Activated CD4-positive, alpha-beta T cell treated with anti-CD3 and anti-CD28 coated beads, Interleukin-2, amount 10 ng/mL, durations not matched to agents 7 days and 5 days (primary cell): Measurements from ENCODE around the gene DENND5B. TPM values are rescaled to one million over a fixed set of nuclear protein-coding genes. Genes with fewer than 3 reads are reported as not detected.
A peak's percentile ranks its signal among the peaks of the same experiment; 100 is the strongest.
"Not testable (repeated sequence)": the region's sequence is repeated elsewhere in the genome, so short reads cannot be mapped to it uniquely, and the experiment has no call there.

ENCODE experiments used
- CTCF ChIA-PET: fragments of 350-600 bp; sonication (Branson Sonifier 250); formaldehyde crosslinking; loops from one replicate; lab custom pipeline; 2021; ENCODE audit warnings: antibody characterized with exemption; lab: Charles Lee
- POLR2A ChIA-PET: fragments of 350-600 bp; sonication (Branson Sonifier 250); formaldehyde crosslinking; loops from one replicate; lab custom pipeline; 2021; ENCODE audit warnings: antibody characterized with exemption; lab: Charles Lee
- DNase-seq: peaks from one replicate; pipeline ENCODE4 v3.0.0-alpha.2; 2020
- H3K27ac Mint-ChIP-seq: one replicate; pipeline ENCODE4 v1.8.0; 2021; ENCODE audit warnings: mild to moderate bottlenecking, moderate library complexity, mixed read lengths
- H3K27me3 Mint-ChIP-seq: one replicate; pipeline ENCODE4 v1.8.0; 2021; ENCODE audit warnings: mixed read lengths
- H3K36me3 Mint-ChIP-seq: one replicate; pipeline ENCODE4 v1.8.0; 2021; ENCODE audit warnings: low read depth, mixed read lengths
- H3K4me1 Mint-ChIP-seq: one replicate; pipeline ENCODE4 v1.8.0; 2021; ENCODE audit warnings: mixed read lengths
- H3K4me3 Mint-ChIP-seq: one replicate; pipeline ENCODE4 v1.8.0; 2021; ENCODE audit warnings: mild to moderate bottlenecking, moderate library complexity, mixed read lengths
- H3K9me3 Mint-ChIP-seq: one replicate; pipeline ENCODE4 v1.8.0; 2021; ENCODE audit warnings: mixed read lengths
- total RNA-seq, 2 experiments: library from RNA; stranded (reverse); gene quantifications; one replicate each; pipeline ENCODE4 v1.2.3, GENCODE V29; 2021

Gene DENND5B
- total RNA-seq, 2 experiments from 2014 or later, result 0.15 to 0.20 TPM

- Mint-ChIP-seq H3K36me3 (peaks cover 1% of the 10 kb centered on the region), H3K27me3 (peaks cover 3% of the 10 kb centered on the region), H3K4me1 (no peaks in the 10 kb centered on the region), H3K9me3 (peaks cover 6% of the 10 kb centered on the region), H3K4me3 (no peak overlapping the region), H3K27ac (no peak overlapping the region)
- POLR2A ChIA-PET, result no interaction called here
- CTCF ChIA-PET, result no interaction called here
- no peak for DNase-seq
Observed at GRCh38 chr12:31612819-31613218, 21.9 kb upstream of the DENND5B start.

GRCh38 chr12:31608299-31608698, 17.4 kb upstream of the DENND5B start:
- peaks cover 11% of the 10 kb centered on the region for H3K27me3 Mint-ChIP-seq
- POLR2A ChIA-PET, H3K4me1 Mint-ChIP-seq, DNase-seq, H3K9me3 Mint-ChIP-seq, H3K27ac Mint-ChIP-seq, H3K4me3 Mint-ChIP-seq, H3K36me3 Mint-ChIP-seq, CTCF ChIA-PET: not testable (repeated sequence)

- Mint-ChIP-seq H3K27ac (no peak overlapping the region), H3K4me1 (no peaks in the 10 kb centered on the region), H3K27me3 (peaks cover 9% of the 10 kb centered on the region), H3K36me3 (peaks cover 1% of the 10 kb centered on the region), H3K4me3 (no peak overlapping the region), H3K9me3 (peaks cover 6% of the 10 kb centered on the region)
- ChIA-PET CTCF (no interaction called here), POLR2A (no interaction called here)
- DNase-seq, result no peak
Observed at GRCh38 chr12:31605531-31605930, 14.6 kb upstream of the DENND5B start.

GRCh38 chr12:31603546-31604009, 12.6 kb upstream of the DENND5B start:
- Mint-ChIP-seq H3K27me3 (peaks cover 9% of the 10 kb centered on the region), H3K9me3 (peaks cover 4% of the 10 kb centered on the region), H3K4me1 (no peaks in the 10 kb centered on the region), H3K4me3 (no peak overlapping the region), H3K27ac (no peak overlapping the region), H3K36me3 (peaks cover 1% of the 10 kb centered on the region)
- CTCF ChIA-PET, result no interaction called here
- DNase-seq, result no peak
- POLR2A ChIA-PET, result no interaction called here

- no peaks in the 10 kb centered on the region for H3K4me1 Mint-ChIP-seq
- peaks cover 12% of the 10 kb centered on the region for H3K27me3 Mint-ChIP-seq
- no peak for DNase-seq
- ChIA-PET CTCF (no interaction called here), POLR2A (interaction anchor here (0.6 kb wide), 1 partner anchor 880 kb away, joined by 7 read pairs; no protein-coding TSS in a partner anchor)
- no peaks in the 10 kb centered on the region for H3K9me3 Mint-ChIP-seq
- no peaks in the 10 kb centered on the region for H3K36me3 Mint-ChIP-seq
- no peak overlapping the region for H3K4me3 Mint-ChIP-seq
- no peak overlapping the region for H3K27ac Mint-ChIP-seq
Observed at GRCh38 chr12:31600750-31601149, 9.8 kb upstream of the DENND5B start.

- no peaks in the 10 kb centered on the region for H3K36me3 Mint-ChIP-seq
- ChIA-PET CTCF (no interaction called here), POLR2A (interaction anchor here (0.6 kb wide), 1 partner anchor 880 kb away, joined by 7 read pairs; no protein-coding TSS in a partner anchor)
- H3K9me3 Mint-ChIP-seq, result no peaks in the 10 kb centered on the region
- no peak for DNase-seq
- H3K4me1 Mint-ChIP-seq, result no peaks in the 10 kb centered on the region
- no peak overlapping the region for H3K27ac Mint-ChIP-seq
- no peak overlapping the region for H3K4me3 Mint-ChIP-seq
- H3K27me3 Mint-ChIP-seq, result peaks cover 12% of the 10 kb centered on the region
Observed at GRCh38 chr12:31600252-31600651, 9.3 kb upstream of the DENND5B start.

- POLR2A ChIA-PET, result no interaction called here
- DNase-seq, result no peak
- CTCF ChIA-PET, result interaction anchor here (0.8 kb wide), 1 partner anchor 9 kb away, joined by 3 read pairs; no protein-coding TSS in a partner anchor
Observed at GRCh38 chr12:31599053-31599452, 8.1 kb upstream of the DENND5B start.

GRCh38 chr12:31597066-31597465, 6.1 kb upstream of the DENND5B start:
- Mint-ChIP-seq H3K4me1 (no peaks in the 10 kb centered on the region), H3K27me3 (peaks cover 27% of the 10 kb centered on the region), H3K36me3 (no peaks in the 10 kb centered on the region), H3K4me3 (no peak overlapping the region), H3K9me3 (no peaks in the 10 kb centered on the region), H3K27ac (no peak overlapping the region)
- no peak for DNase-seq
- ChIA-PET POLR2A (no interaction called here), CTCF (interaction anchor here (0.6 to 1.6 kb wide), 3 partner anchors 22 to 744 kb away, joined by 3 to 5 read pairs (median 3); no protein-coding TSS in a partner anchor)

More at GRCh38 chr12:31599053-31599452, 8.1 kb upstream of the DENND5B start:
- no peak overlapping the region for H3K27ac Mint-ChIP-seq
- H3K9me3 Mint-ChIP-seq, result no peaks in the 10 kb centered on the region
- H3K4me3 Mint-ChIP-seq, result no peak overlapping the region
- H3K36me3 Mint-ChIP-seq, result no peaks in the 10 kb centered on the region
- no peaks in the 10 kb centered on the region for H3K4me1 Mint-ChIP-seq
- H3K27me3 Mint-ChIP-seq, result peaks cover 12% of the 10 kb centered on the region

- ChIA-PET POLR2A (interaction anchor here (0.6 kb wide), 1 partner anchor 547 kb away, joined by 3 read pairs; no protein-coding TSS in a partner anchor), CTCF (interaction anchor here (0.7 kb wide), 1 partner anchor 739 kb away, joined by 3 read pairs; no protein-coding TSS in a partner anchor)
- H3K27me3 Mint-ChIP-seq, result peaks cover 36% of the 10 kb centered on the region
- peaks cover 7% of the 10 kb centered on the region for H3K4me1 Mint-ChIP-seq
- DNase-seq, result no peak
- H3K9me3 Mint-ChIP-seq, result no peaks in the 10 kb centered on the region
- H3K4me3 Mint-ChIP-seq, result no peak overlapping the region
- no peak overlapping the region for H3K27ac Mint-ChIP-seq
- peaks cover under 1% of the 10 kb centered on the region for H3K36me3 Mint-ChIP-seq
Observed at GRCh38 chr12:31594681-31595080, 3.7 kb upstream of the DENND5B start.

GRCh38 chr12:31591380-31591901, 505 bp upstream of the DENND5B start:
- ChIA-PET POLR2A (no interaction called here), CTCF (no interaction called here)
- DNase-seq, result no peak
- Mint-ChIP-seq H3K4me3 (peak overlapping the region; percentile 77), H3K9me3 (no peaks in the 10 kb centered on the region), H3K4me1 (peaks cover 10% of the 10 kb centered on the region), H3K27ac (peak overlapping the region; percentile 38), H3K36me3 (peaks cover 4% of the 10 kb centered on the region), H3K27me3 (peaks cover 58% of the 10 kb centered on the region)

- Mint-ChIP-seq H3K4me1 (peaks cover 10% of the 10 kb centered on the region), H3K9me3 (no peaks in the 10 kb centered on the region), H3K36me3 (peaks cover 4% of the 10 kb centered on the region), H3K27ac (no peak overlapping the region), H3K27me3 (peaks cover 59% of the 10 kb centered on the region), H3K4me3 (peak overlapping the region; percentile 78)
- CTCF ChIA-PET, result interaction anchor here (0.8 kb wide), 1 partner anchor 9 kb away, joined by 3 read pairs; no protein-coding TSS in a partner anchor
- DNase-seq, result no peak
- POLR2A ChIA-PET, result no interaction called here
Observed at GRCh38 chr12:31589904-31590641, 863 bp downstream of the DENND5B start.

GRCh38 chr12:31589598-31589903, 1.4 kb downstream of the DENND5B start:
- Mint-ChIP-seq H3K4me3 (peak overlapping the region; percentile 78), H3K27me3 (peaks cover 60% of the 10 kb centered on the region), H3K36me3 (peaks cover 4% of the 10 kb centered on the region), H3K4me1 (peaks cover 10% of the 10 kb centered on the region), H3K9me3 (no peaks in the 10 kb centered on the region), H3K27ac (no peak overlapping the region)
- POLR2A ChIA-PET, result no interaction called here
- CTCF ChIA-PET, result no interaction called here
- DNase-seq, result peak; percentile 10

GRCh38 chr12:31588976-31589375, 2.0 kb downstream of the DENND5B start:
- DNase-seq, result no peak
- H3K36me3 Mint-ChIP-seq, result peaks cover 4% of the 10 kb centered on the region
- peaks cover 57% of the 10 kb centered on the region for H3K27me3 Mint-ChIP-seq
- peaks cover 10% of the 10 kb centered on the region for H3K4me1 Mint-ChIP-seq
- H3K4me3 Mint-ChIP-seq, result peak overlapping the region; percentile 78
- H3K9me3 Mint-ChIP-seq, result no peaks in the 10 kb centered on the region
- CTCF ChIA-PET, result no interaction called here
- POLR2A ChIA-PET, result no interaction called here
- no peak overlapping the region for H3K27ac Mint-ChIP-seq
